Measurements from ENCODE around the gene STC2.
"Not testable (repeated sequence)": the region's sequence is repeated elsewhere in the genome, so short reads cannot be mapped to it uniquely, and the experiment has no call there.

The STC2 gene

GRCh38 chr5:173327948-173328843 lies at the start of gene STC2:
STC2 (minus strand) TSS chr5:173328414; CDS start chr5:173328193, 221 bp downstream.
- DNase-seq: no peak

- no peak for DNase-seq
Observed at GRCh38 chr5:173371400-173371799, 43.2 kb upstream of the STC2 start.

- DNase-seq: not testable (repeated sequence)
Observed at GRCh38 chr5:173363406-173363805, 35.2 kb upstream of the STC2 start.

GRCh38 chr5:173355561-173355960 lies 27.3 kb upstream of the STC2 start:
- no peak for DNase-seq

GRCh38 chr5:173354645-173355044 lies 26.4 kb upstream of the STC2 start:
- DNase-seq: no peak

GRCh38 chr5:173352366-173353349 lies 24.4 kb upstream of the STC2 start:
- no peak for DNase-seq

- no peak for DNase-seq
Observed at GRCh38 chr5:173342813-173343755, 14.9 kb upstream of the STC2 start.

- no peak for DNase-seq
Observed at GRCh38 chr5:173341961-173342430, 13.8 kb upstream of the STC2 start.

- no peak for DNase-seq
Observed at GRCh38 chr5:173340984-173341383, 12.8 kb upstream of the STC2 start.

GRCh38 chr5:173340451-173340850 lies 12.2 kb upstream of the STC2 start:
- no peak for DNase-seq

- no peak for DNase-seq
Observed at GRCh38 chr5:173339286-173339685, 11.1 kb upstream of the STC2 start.

- DNase-seq: no peak
Observed at GRCh38 chr5:173338380-173339015, 10.3 kb upstream of the STC2 start.

GRCh38 chr5:173334808-173335207 lies 6.6 kb upstream of the STC2 start:
- DNase-seq: no peak

- no peak for DNase-seq
Observed at GRCh38 chr5:173333925-173334661, 5.9 kb upstream of the STC2 start.

- peak; percentile 64 for DNase-seq
Observed at GRCh38 chr5:173331956-173332479, 3.8 kb upstream of the STC2 start.

- no peak for DNase-seq
Observed at GRCh38 chr5:173331287-173331686, 3.1 kb upstream of the STC2 start.

GRCh38 chr5:173330338-173331206 lies 2.4 kb upstream of the STC2 start:
- DNase-seq: no peak

GRCh38 chr5:173329491-173330337 lies 1.5 kb upstream of the STC2 start:
- DNase-seq: no peak

Data from activated T-cell treated with anti-CD3 and anti-CD28 coated beads, Interleukin-2, amount 50 U/mL, for 1 hour (primary cell).